ENCODE measurements around the gene BBS9. TPM values are rescaled to one million over a fixed set of nuclear protein-coding genes. Genes with fewer than 3 reads are reported as not detected.

Gene BBS9
- total RNA-seq, 1 experiment from 2014 or later, result 5.7 TPM

DNA sequence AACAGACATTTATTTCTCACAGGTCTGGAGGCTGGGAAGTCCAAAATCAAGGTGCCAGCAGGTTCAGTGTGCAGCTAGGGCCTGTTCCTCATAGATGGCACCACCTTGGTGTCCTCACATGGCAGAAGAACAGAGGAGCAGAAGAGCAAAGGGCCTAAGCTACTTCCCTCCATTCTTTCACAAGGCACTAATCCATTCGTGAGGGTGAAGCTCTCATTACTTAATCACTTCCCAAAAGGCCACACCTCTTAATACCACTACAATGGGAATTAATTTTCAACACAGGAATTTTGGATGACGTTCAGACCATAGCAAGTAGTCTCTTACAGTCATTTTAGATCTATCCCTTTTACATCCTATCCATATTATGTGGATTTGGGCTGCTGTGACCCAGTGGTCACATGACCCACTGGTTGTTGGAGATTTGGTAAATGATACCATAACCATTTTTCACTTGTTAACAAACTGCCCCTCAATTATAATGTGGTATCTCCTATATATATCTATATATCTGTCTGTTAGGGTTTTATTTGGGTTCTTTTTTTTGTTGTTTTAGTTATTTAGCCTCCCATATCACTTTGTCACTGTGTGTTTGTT, 63.4 kb downstream of the BBS9 start:
- Histone ChIP-seq H2AFZ (ENCODE audit: low read length) (no peak overlapping the region), H3K4me2 (ENCODE audit: low read length) (no peak overlapping the region), H3K4me1 (ENCODE audit: insufficient read depth, low read length) (peaks cover 9% of the 10 kb centered on the region), H3K4me3 (ENCODE audit: low read length) (no peak overlapping the region), H4K20me1 (ENCODE audit: low read length) (no peaks in the 10 kb centered on the region), H3K36me3 (ENCODE audit: low read depth, low read length) (no peaks in the 10 kb centered on the region), H3K9me3 (ENCODE audit: low read length) (no peaks in the 10 kb centered on the region), H3K27ac (ENCODE audit: low read length) (no peak overlapping the region), H3F3A (ENCODE audit: low read length, unreplicated experiment) (no peaks in the 10 kb centered on the region), H3K79me2 (ENCODE audit: low read length) (no peaks in the 10 kb centered on the region), H3K9me2 (replicated peaks; ENCODE audit: low read length) (no peaks in the 10 kb centered on the region), H3K27me3 (ENCODE audit: low read length) (no peaks in the 10 kb centered on the region), H3K9ac (ENCODE audit: low read length) (no peak overlapping the region)
- ChIA-PET POLR2A (ENCODE audit: unreplicated experiment) (no interaction called here), CTCF (no interaction called here)
- TF ChIP-seq EZH2phosphoT487 (IDR thresholded peaks at IDR 0.05; ENCODE audit: borderline replicate concordance, low read length), result no peak
- TF ChIP-seq, protein P1, sequence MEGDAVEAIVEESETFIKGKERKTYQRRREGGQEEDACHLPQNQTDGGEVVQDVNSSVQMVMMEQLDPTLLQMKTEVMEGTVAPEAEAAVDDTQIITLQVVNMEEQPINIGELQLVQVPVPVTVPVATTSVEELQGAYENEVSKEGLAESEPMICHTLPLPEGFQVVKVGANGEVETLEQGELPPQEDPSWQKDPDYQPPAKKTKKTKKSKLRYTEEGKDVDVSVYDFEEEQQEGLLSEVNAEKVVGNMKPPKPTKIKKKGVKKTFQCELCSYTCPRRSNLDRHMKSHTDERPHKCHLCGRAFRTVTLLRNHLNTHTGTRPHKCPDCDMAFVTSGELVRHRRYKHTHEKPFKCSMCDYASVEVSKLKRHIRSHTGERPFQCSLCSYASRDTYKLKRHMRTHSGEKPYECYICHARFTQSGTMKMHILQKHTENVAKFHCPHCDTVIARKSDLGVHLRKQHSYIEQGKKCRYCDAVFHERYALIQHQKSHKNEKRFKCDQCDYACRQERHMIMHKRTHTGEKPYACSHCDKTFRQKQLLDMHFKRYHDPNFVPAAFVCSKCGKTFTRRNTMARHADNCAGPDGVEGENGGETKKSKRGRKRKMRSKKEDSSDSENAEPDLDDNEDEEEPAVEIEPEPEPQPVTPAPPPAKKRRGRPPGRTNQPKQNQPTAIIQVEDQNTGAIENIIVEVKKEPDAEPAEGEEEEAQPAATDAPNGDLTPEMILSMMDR (conservative IDR thresholded peaks at IDR 0.05; ENCODE audit: low read depth, low read length), result no peak
- no peak for TF ChIP-seq EZH2 (IDR thresholded peaks at IDR 0.05; ENCODE audit: low read length, unreplicated experiment)
- no peak for DNase-seq
- ATAC-seq, result no peak
- intact Hi-C loops (cut with micrococcal nuclease), result no loop called here
- BruUV-seq (replicated peaks), result no TSS peak

DNA sequence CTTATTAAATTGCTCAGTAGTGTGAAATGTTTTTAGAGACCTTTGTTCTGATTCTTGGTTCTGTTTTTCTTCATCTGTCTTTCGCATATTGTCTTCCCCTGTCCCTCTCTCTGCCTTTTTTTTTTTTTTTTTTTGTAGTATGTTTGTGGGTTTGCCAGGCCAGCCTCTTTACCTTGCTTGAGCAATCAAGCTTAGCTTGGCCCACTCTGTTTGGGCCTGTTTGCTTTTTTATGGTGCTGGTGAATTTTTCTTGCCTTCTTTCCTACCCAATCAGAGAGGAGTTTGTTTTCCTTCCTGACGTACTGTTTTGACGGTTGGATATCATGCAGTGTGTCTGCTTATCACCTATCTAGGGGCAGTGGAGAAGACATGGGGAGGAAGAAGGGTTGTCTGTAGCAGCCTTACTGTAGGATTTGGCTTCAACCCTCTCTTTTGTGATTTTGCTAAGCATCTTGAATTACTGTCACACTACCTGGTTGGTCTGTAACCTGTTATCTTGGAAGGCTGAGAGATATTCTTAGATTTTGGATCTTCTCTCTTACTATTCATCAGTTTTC, 64.0 kb downstream of the BBS9 start:
- no peak for DNase-seq
- Histone ChIP-seq H3F3A (ENCODE audit: low read length, unreplicated experiment) (no peaks in the 10 kb centered on the region), H3K36me3 (ENCODE audit: low read depth, low read length) (no peaks in the 10 kb centered on the region), H3K4me3 (ENCODE audit: low read length) (no peak overlapping the region), H3K9me2 (replicated peaks; ENCODE audit: low read length) (no peaks in the 10 kb centered on the region), H4K20me1 (ENCODE audit: low read length) (no peaks in the 10 kb centered on the region), H3K9ac (ENCODE audit: low read length) (no peak overlapping the region), H3K4me2 (ENCODE audit: low read length) (no peak overlapping the region), H3K4me1 (ENCODE audit: insufficient read depth, low read length) (peaks cover 9% of the 10 kb centered on the region), H3K27me3 (ENCODE audit: low read length) (no peaks in the 10 kb centered on the region), H3K9me3 (ENCODE audit: low read length) (no peaks in the 10 kb centered on the region), H2AFZ (ENCODE audit: low read length) (no peak overlapping the region), H3K27ac (ENCODE audit: low read length) (no peak overlapping the region), H3K79me2 (ENCODE audit: low read length) (no peaks in the 10 kb centered on the region)
- ChIA-PET CTCF (no interaction called here), POLR2A (ENCODE audit: unreplicated experiment) (no interaction called here)
- ATAC-seq, result no peak
- TF ChIP-seq EZH2 (IDR thresholded peaks at IDR 0.05; ENCODE audit: low read length, unreplicated experiment), result no peak
- no peak for TF ChIP-seq EZH2phosphoT487 (IDR thresholded peaks at IDR 0.05; ENCODE audit: borderline replicate concordance, low read length)
- TF ChIP-seq, protein P1 (conservative IDR thresholded peaks at IDR 0.05; ENCODE audit: low read depth, low read length), result no peak
- intact Hi-C loops (cut with micrococcal nuclease), result no loop called here
- no TSS peak for BruUV-seq (replicated peaks)

DNA sequence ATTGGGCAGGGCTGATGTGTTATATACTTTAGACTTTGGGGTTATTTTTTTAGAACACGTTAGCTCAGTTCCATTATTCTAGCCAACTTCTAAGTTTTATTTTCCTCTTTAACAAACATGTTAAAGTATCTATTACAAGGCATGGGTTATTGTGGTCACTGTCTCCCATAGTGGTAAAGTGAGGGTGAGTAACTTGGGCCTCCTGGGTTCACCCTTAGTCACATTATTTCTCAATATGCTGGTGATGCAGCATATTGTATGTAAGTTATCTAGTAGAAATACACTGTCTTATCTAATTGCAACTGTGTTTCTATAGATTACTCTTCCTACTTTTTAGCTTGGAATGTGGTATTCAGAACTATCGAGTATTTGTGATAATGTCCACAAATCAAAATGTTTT, 65.9 kb downstream of the BBS9 start:
- no peak overlapping the region for H3K4me2 ChIP-seq (ENCODE audit: low read length)
- H3K9me2 ChIP-seq (replicated peaks; ENCODE audit: low read length), result no peaks in the 10 kb centered on the region
- TF ChIP-seq EZH2phosphoT487 (IDR thresholded peaks at IDR 0.05; ENCODE audit: borderline replicate concordance, low read length) (no peak), EZH2 (IDR thresholded peaks at IDR 0.05; ENCODE audit: low read length, unreplicated experiment) (no peak)
- TF ChIP-seq, protein P1 (conservative IDR thresholded peaks at IDR 0.05; ENCODE audit: low read depth, low read length), result no peak
- ChIA-PET POLR2A (ENCODE audit: unreplicated experiment) (no interaction called here), CTCF (interaction anchor here (0.6 kb wide), 1 partner anchor 1554 kb away, joined by 3 read pairs; no protein-coding TSS in a partner anchor)
- H3K9ac ChIP-seq (ENCODE audit: low read length), result no peak overlapping the region
- H3K27ac ChIP-seq (ENCODE audit: low read length), result no peak overlapping the region
- no peak overlapping the region for H2AFZ ChIP-seq (ENCODE audit: low read length)
- no peaks in the 10 kb centered on the region for H3K36me3 ChIP-seq (ENCODE audit: low read depth, low read length)
- peak; percentile 82 for DNase-seq
- intact Hi-C loops (cut with micrococcal nuclease), result no loop called here
- H4K20me1 ChIP-seq (ENCODE audit: low read length), result no peaks in the 10 kb centered on the region
- H3K79me2 ChIP-seq (ENCODE audit: low read length), result no peaks in the 10 kb centered on the region
- H3K9me3 ChIP-seq (ENCODE audit: low read length), result no peaks in the 10 kb centered on the region
- H3K27me3 ChIP-seq (ENCODE audit: low read length), result no peaks in the 10 kb centered on the region
- peaks cover 9% of the 10 kb centered on the region for H3K4me1 ChIP-seq (ENCODE audit: insufficient read depth, low read length)
- ATAC-seq, result peak; percentile 58
- no TSS peak for BruUV-seq (replicated peaks)
- H3F3A ChIP-seq (ENCODE audit: low read length, unreplicated experiment), result no peaks in the 10 kb centered on the region
- H3K4me3 ChIP-seq (ENCODE audit: low read length), result no peak overlapping the region
